ENCODE data around the gene BMP2K. TPM values are rescaled to one million over a fixed set of nuclear protein-coding genes. Genes with fewer than 3 reads are reported as not detected.

BMP2K gene
- total and polyA plus RNA-seq, 2 donors (not counting 1 experiment from before 2014, with no cell fraction given): 54.8 to 126 TPM

DNA sequence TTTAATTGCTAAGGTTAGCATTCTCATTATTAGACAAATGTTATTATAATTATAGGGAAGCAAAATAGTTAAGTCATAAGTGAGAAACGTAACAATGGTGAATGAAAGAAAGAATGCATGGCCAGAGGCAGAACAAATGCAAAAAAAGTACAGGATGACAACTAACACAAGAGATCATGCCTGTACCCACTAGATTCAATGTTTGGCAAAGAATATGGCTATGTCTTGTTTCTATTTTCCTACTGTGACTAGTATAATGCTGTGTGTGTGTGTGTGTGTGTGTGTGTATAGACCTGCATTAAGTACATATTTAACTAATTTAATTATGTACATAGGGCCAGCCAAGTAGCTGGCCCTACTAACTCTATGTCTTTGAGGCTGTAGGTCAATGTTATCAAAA, 12.9 kb upstream of the BMP2K start:
- no peaks in the 10 kb centered on the region for H3K36me3 ChIP-seq (ENCODE audit: control insufficient read depth, insufficient read depth, low read length)
- H3K27me3 ChIP-seq (ENCODE audit: control insufficient read depth, insufficient read depth, low read length): no peaks in the 10 kb centered on the region
- no peak overlapping the region for H3K4me2 ChIP-seq (ENCODE audit: extremely low read depth, insufficient read depth, low read length)
- H2AFZ ChIP-seq (ENCODE audit: low read length): no peak overlapping the region
- no peaks in the 10 kb centered on the region for H3K79me2 ChIP-seq (ENCODE audit: control insufficient read depth, insufficient read depth, low read length)
- H4K20me1 ChIP-seq (ENCODE audit: control insufficient read depth, extremely low read depth, insufficient read depth, low read length): no peaks in the 10 kb centered on the region
- TF ChIP-seq EZH2 (IDR thresholded peaks at IDR 0.05; ENCODE audit: low read length, missing control alignments): no peak
- TF ChIP-seq, protein P1, sequence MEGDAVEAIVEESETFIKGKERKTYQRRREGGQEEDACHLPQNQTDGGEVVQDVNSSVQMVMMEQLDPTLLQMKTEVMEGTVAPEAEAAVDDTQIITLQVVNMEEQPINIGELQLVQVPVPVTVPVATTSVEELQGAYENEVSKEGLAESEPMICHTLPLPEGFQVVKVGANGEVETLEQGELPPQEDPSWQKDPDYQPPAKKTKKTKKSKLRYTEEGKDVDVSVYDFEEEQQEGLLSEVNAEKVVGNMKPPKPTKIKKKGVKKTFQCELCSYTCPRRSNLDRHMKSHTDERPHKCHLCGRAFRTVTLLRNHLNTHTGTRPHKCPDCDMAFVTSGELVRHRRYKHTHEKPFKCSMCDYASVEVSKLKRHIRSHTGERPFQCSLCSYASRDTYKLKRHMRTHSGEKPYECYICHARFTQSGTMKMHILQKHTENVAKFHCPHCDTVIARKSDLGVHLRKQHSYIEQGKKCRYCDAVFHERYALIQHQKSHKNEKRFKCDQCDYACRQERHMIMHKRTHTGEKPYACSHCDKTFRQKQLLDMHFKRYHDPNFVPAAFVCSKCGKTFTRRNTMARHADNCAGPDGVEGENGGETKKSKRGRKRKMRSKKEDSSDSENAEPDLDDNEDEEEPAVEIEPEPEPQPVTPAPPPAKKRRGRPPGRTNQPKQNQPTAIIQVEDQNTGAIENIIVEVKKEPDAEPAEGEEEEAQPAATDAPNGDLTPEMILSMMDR (conservative IDR thresholded peaks at IDR 0.05 in 1 of 2, IDR thresholded peaks at IDR 0.05 in 1 of 2; ENCODE audit: low read depth in 1 of 2, low read length in 2 of 2): no peak
- DNase-seq (ENCODE audit: low read depth in 2 of 2): no peak
- H3K4me1 ChIP-seq (ENCODE audit: control insufficient read depth, extremely low read depth, insufficient read depth, low read length): peaks cover 9% of the 10 kb centered on the region
- H3K4me3 ChIP-seq (replicated peaks in 1 of 4; ENCODE audit: control extremely low read depth in 1 of 4, insufficient read depth in 1 of 4, low read depth in 3 of 4, low read length in 4 of 4): no peak overlapping the region
- no peak overlapping the region for H3K9ac ChIP-seq (ENCODE audit: insufficient read depth, low read length)
- no peaks in the 10 kb centered on the region for H3K9me3 ChIP-seq (ENCODE audit: control insufficient read depth, insufficient read depth, low read depth, low read length)
- H3K27ac ChIP-seq (ENCODE audit: insufficient read depth, low read length): no peak overlapping the region

DNA sequence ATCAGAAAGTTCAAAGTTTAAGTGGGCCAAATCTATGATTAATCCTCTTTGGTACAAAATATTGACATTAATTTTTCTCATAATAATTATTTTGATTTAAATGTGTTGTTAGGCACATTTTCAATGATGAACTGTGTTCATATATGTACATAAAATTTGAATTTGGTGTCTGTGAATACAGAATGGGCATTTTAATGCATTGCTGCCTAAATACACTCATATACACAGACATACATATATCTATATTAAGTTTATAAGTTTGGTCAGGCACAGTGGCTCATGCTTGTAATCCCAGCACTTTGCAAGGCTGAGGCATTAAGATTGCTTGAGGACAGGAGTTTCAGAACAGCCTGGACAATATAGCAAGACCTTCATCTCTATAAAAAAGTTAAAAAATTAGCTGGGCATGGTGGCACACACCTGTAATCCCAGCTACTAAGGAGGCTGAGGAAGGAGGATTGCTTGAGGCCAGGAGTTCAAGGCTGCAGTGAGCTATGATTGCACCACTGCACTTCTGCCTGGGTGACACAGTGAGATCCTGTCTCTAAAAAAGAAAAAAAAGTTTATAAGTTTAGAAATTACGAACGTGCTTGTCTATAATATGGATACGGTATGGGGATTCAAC, 12.3 kb upstream of the BMP2K start:
- no peak overlapping the region for H3K4me3 ChIP-seq (replicated peaks in 1 of 4; ENCODE audit: control extremely low read depth in 1 of 4, insufficient read depth in 1 of 4, low read depth in 3 of 4, low read length in 4 of 4)
- no peak overlapping the region for H3K4me2 ChIP-seq (ENCODE audit: extremely low read depth, insufficient read depth, low read length)
- H3K4me1 ChIP-seq (ENCODE audit: control insufficient read depth, extremely low read depth, insufficient read depth, low read length): peaks cover 14% of the 10 kb centered on the region
- no peak for TF ChIP-seq EZH2 (IDR thresholded peaks at IDR 0.05; ENCODE audit: low read length, missing control alignments)
- TF ChIP-seq, protein P1 (conservative IDR thresholded peaks at IDR 0.05 in 1 of 2, IDR thresholded peaks at IDR 0.05 in 1 of 2; ENCODE audit: low read depth in 1 of 2, low read length in 2 of 2): no peak
- H3K36me3 ChIP-seq (ENCODE audit: control insufficient read depth, insufficient read depth, low read length): no peaks in the 10 kb centered on the region
- H3K79me2 ChIP-seq (ENCODE audit: control insufficient read depth, insufficient read depth, low read length): no peaks in the 10 kb centered on the region
- no peaks in the 10 kb centered on the region for H3K27me3 ChIP-seq (ENCODE audit: control insufficient read depth, insufficient read depth, low read length)
- no peaks in the 10 kb centered on the region for H3K9me3 ChIP-seq (ENCODE audit: control insufficient read depth, insufficient read depth, low read depth, low read length)
- DNase-seq (ENCODE audit: low read depth in 2 of 2): no peak
- no peak overlapping the region for H2AFZ ChIP-seq (ENCODE audit: low read length)
- no peak overlapping the region for H3K9ac ChIP-seq (ENCODE audit: insufficient read depth, low read length)
- H3K27ac ChIP-seq (ENCODE audit: insufficient read depth, low read length): no peak overlapping the region
- H4K20me1 ChIP-seq (ENCODE audit: control insufficient read depth, extremely low read depth, insufficient read depth, low read length): no peaks in the 10 kb centered on the region

DNA sequence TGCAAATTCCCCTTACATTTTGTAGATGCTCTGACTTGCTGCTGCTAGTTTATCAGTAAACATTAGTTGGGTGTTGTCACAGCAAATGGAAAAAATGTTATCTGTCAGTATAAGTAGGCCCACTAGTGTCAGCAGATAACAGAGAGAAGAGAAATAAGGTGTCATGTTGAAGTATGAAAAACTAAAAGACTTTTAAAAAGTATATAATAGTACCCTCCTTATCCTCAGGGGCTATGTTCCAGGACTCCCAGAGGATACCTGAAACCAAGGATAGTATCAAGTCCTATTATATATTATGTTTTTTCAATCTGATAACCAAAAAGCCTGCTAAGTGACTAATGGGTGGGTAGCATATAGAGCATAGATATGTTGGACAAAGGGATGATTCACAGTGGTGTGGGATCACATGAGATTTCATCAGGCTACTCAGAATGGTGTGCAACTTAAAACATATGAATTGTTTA, 11.6 kb upstream of the BMP2K start:
- TF ChIP-seq EZH2 (IDR thresholded peaks at IDR 0.05; ENCODE audit: low read length, missing control alignments): no peak
- TF ChIP-seq, protein P1 (conservative IDR thresholded peaks at IDR 0.05 in 1 of 2, IDR thresholded peaks at IDR 0.05 in 1 of 2; ENCODE audit: low read depth in 1 of 2, low read length in 2 of 2): no peak
- Histone ChIP-seq H3K36me3 (ENCODE audit: control insufficient read depth, insufficient read depth, low read length) (no peaks in the 10 kb centered on the region), H2AFZ (ENCODE audit: low read length) (no peak overlapping the region), H3K4me1 (ENCODE audit: control insufficient read depth, extremely low read depth, insufficient read depth, low read length) (peaks cover 18% of the 10 kb centered on the region), H3K4me2 (ENCODE audit: extremely low read depth, insufficient read depth, low read length) (no peak overlapping the region), H3K9me3 (ENCODE audit: control insufficient read depth, insufficient read depth, low read depth, low read length) (no peaks in the 10 kb centered on the region), H3K4me3 (replicated peaks in 1 of 4; ENCODE audit: control extremely low read depth in 1 of 4, insufficient read depth in 1 of 4, low read depth in 3 of 4, low read length in 4 of 4) (no peak overlapping the region), H3K27me3 (ENCODE audit: control insufficient read depth, insufficient read depth, low read length) (no peaks in the 10 kb centered on the region), H3K79me2 (ENCODE audit: control insufficient read depth, insufficient read depth, low read length) (no peaks in the 10 kb centered on the region), H3K9ac (ENCODE audit: insufficient read depth, low read length) (no peak overlapping the region), H4K20me1 (ENCODE audit: control insufficient read depth, extremely low read depth, insufficient read depth, low read length) (no peaks in the 10 kb centered on the region), H3K27ac (ENCODE audit: insufficient read depth, low read length) (no peak overlapping the region)
- peak; percentile 45 to 65 for DNase-seq (ENCODE audit: low read depth in 2 of 2)
